ENCODE data around the gene AWAT1. TPM values are rescaled to one million over a fixed set of nuclear protein-coding genes. Genes with fewer than 3 reads are reported as not detected.

AWAT1 gene
- total RNA-seq, 1 experiment from 2014 or later, result not detected

DNA sequence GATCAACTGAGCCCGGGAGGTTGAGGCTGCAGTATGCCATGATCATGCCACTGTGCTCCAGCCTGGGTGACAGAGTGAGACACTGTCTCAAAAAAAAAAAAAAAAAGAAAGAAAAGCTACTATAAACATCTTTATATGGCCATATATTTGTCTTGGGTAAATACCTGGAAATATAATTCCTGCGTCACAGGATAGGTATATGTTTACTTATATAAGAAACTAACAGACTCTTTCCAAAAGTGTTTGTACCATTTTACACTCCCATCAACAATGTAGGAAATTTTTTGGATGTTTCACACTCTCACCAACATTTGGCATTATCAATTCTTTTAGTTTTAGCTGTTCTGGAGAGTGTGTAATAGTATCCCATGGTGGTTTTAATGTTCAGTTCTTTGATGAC is 12.8 kb downstream of the AWAT1 start:
- DNase-seq, result no peak
- H3K9ac ChIP-seq (ENCODE audit: extremely low read depth, insufficient read length, low read length), result no peak overlapping the region
- no peak overlapping the region for H3K4ac ChIP-seq (ENCODE audit: low read depth, low read length)
- H2BK120ac ChIP-seq (ENCODE audit: low read depth, low read length, poor library complexity, severe bottlenecking), result no peak overlapping the region
- Mint-ChIP-seq H3K4me1 (peaks cover 17% of the 10 kb centered on the region in 2 experiments), H3K9me3 (peaks cover 58 to 63% of the 10 kb centered on the region in 2 experiments), H3K36me3 (ENCODE audit: insufficient read depth in 1 of 3, low read depth in 3 of 3) (peaks cover 0 to 2% (median 0%) of the 10 kb centered on the region in 3 experiments; a peak in 1 of 7 replicates), H3K27ac (no peak overlapping the region), H3K27me3 (ENCODE audit: low read depth) (no peaks in the 10 kb centered on the region), H3K4me3 (no peak overlapping the region)
- H4K8ac ChIP-seq (replicated peaks; ENCODE audit: insufficient read length, low read depth, low read length), result no peak overlapping the region
- H3K79me1 ChIP-seq (ENCODE audit: insufficient read depth, low read depth, low read length, poor library complexity, severe bottlenecking), result no peaks in the 10 kb centered on the region
- H3T11ph ChIP-seq (ENCODE audit: low read length), result no peak overlapping the region
- no peak overlapping the region for H2BK12ac ChIP-seq (ENCODE audit: insufficient read length, low read depth, low read length)
- H2BK5ac ChIP-seq (ENCODE audit: insufficient read length, low read length), result no peak overlapping the region
- H3K18ac ChIP-seq (ENCODE audit: insufficient read length, low read depth, low read length), result no peak overlapping the region
- WGBS (ENCODE audit: extremely low coverage, insufficient read length, low lambda C conversion rate), result no CpG with 5 or more reads among the region's 2 CpGs
- H3K4me2 ChIP-seq (ENCODE audit: insufficient read depth, insufficient read length, low read length), result no peak overlapping the region
- no peaks in the 10 kb centered on the region for H4K20me1 ChIP-seq (ENCODE audit: control insufficient read depth, insufficient read depth, insufficient read length)
- H2BK15ac ChIP-seq (ENCODE audit: low read depth, low read length), result no peak overlapping the region
- H2AFZ ChIP-seq (ENCODE audit: low read length), result no peak overlapping the region
- no peak overlapping the region for H4K91ac ChIP-seq (ENCODE audit: insufficient read length, low read depth, low read length)
- no peak overlapping the region for H3K23ac ChIP-seq (ENCODE audit: insufficient read length, low read depth, low read length)
- no peaks in the 10 kb centered on the region for H3K79me2 ChIP-seq (ENCODE audit: insufficient read depth, low read length)
- H3K56ac ChIP-seq (ENCODE audit: insufficient read length, low read depth, low read length), result no peak overlapping the region
- H3K14ac ChIP-seq (ENCODE audit: insufficient read depth, low read length), result no peak overlapping the region
- H2AK5ac ChIP-seq (ENCODE audit: insufficient read length, low read length), result no peak overlapping the region
- H3K23me2 ChIP-seq (ENCODE audit: insufficient read length, low read depth, low read length, poor library complexity, severe bottlenecking), result no peaks in the 10 kb centered on the region
- no peaks in the 10 kb centered on the region for H3K4me1 ChIP-seq (ENCODE audit: insufficient read depth, low read length)
- no peak overlapping the region for H4K5ac ChIP-seq (ENCODE audit: insufficient read length, low read depth, low read length)
- no peak overlapping the region for H3K27ac ChIP-seq (ENCODE audit: insufficient read length, low read depth, low read length)
- no peak overlapping the region for H2BK20ac ChIP-seq (ENCODE audit: low read depth, low read length, poor library complexity, severe bottlenecking)
- no peaks in the 10 kb centered on the region for H3K27me3 ChIP-seq (ENCODE audit: insufficient read depth, low read length)
- TF ChIP-seq, protein P1, sequence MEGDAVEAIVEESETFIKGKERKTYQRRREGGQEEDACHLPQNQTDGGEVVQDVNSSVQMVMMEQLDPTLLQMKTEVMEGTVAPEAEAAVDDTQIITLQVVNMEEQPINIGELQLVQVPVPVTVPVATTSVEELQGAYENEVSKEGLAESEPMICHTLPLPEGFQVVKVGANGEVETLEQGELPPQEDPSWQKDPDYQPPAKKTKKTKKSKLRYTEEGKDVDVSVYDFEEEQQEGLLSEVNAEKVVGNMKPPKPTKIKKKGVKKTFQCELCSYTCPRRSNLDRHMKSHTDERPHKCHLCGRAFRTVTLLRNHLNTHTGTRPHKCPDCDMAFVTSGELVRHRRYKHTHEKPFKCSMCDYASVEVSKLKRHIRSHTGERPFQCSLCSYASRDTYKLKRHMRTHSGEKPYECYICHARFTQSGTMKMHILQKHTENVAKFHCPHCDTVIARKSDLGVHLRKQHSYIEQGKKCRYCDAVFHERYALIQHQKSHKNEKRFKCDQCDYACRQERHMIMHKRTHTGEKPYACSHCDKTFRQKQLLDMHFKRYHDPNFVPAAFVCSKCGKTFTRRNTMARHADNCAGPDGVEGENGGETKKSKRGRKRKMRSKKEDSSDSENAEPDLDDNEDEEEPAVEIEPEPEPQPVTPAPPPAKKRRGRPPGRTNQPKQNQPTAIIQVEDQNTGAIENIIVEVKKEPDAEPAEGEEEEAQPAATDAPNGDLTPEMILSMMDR (conservative IDR thresholded peaks at IDR 0.05), result no peak
- H3K9me3 ChIP-seq (ENCODE audit: control insufficient read depth, low read depth, low read length), result peaks cover 5% of the 10 kb centered on the region
